Hepatocyte (in vitro differentiated cells): ENCODE results near the gene PRPS1.

Source experiments
- EZH2 ChIP-seq: fragments of 200-600 bp; sonication (generic); IDR thresholded peaks from 2 replicates; pipeline ENCODE4 v1.6.1; 2016; ENCODE audit warnings: antibody characterized with exemption, mild to moderate bottlenecking, borderline replicate concordance
- EZH2phosphoT487 ChIP-seq: fragments of 200-600 bp; sonication (generic); IDR thresholded peaks from one replicate; pipeline ENCODE4 v1.6.1; 2018; ENCODE audit warnings: antibody characterized with exemption, mild to moderate bottlenecking, low read depth, moderate library complexity; ENCODE audit not compliant: unreplicated experiment, severe bottlenecking
- TF ChIP-seq, protein P1 (sequence below): fragments of 200-600 bp; sonication (generic); IDR thresholded peaks from 2 replicates; pipeline ENCODE4 v1.5.1; 2016; ENCODE audit warnings: antibody characterized with exemption, mild to moderate bottlenecking; ENCODE audit not compliant: poor library complexity

- TF ChIP-seq, protein P1, sequence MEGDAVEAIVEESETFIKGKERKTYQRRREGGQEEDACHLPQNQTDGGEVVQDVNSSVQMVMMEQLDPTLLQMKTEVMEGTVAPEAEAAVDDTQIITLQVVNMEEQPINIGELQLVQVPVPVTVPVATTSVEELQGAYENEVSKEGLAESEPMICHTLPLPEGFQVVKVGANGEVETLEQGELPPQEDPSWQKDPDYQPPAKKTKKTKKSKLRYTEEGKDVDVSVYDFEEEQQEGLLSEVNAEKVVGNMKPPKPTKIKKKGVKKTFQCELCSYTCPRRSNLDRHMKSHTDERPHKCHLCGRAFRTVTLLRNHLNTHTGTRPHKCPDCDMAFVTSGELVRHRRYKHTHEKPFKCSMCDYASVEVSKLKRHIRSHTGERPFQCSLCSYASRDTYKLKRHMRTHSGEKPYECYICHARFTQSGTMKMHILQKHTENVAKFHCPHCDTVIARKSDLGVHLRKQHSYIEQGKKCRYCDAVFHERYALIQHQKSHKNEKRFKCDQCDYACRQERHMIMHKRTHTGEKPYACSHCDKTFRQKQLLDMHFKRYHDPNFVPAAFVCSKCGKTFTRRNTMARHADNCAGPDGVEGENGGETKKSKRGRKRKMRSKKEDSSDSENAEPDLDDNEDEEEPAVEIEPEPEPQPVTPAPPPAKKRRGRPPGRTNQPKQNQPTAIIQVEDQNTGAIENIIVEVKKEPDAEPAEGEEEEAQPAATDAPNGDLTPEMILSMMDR = no peak
- TF ChIP-seq EZH2 (no peak), EZH2phosphoT487 (no peak)
These were observed 24.7 kb upstream of the PRPS1 start for GRCh38 chrX:107603429-107604159.
